ENCODE results near the gene SLC44A2. TPM values are rescaled to one million over a fixed set of nuclear protein-coding genes. Genes with fewer than 3 reads are reported as not detected.

SLC44A2 gene
- 10 to 100 TPM; 41.5 to 45.8 (median 44.3) TPM for total RNA-seq

DNA sequence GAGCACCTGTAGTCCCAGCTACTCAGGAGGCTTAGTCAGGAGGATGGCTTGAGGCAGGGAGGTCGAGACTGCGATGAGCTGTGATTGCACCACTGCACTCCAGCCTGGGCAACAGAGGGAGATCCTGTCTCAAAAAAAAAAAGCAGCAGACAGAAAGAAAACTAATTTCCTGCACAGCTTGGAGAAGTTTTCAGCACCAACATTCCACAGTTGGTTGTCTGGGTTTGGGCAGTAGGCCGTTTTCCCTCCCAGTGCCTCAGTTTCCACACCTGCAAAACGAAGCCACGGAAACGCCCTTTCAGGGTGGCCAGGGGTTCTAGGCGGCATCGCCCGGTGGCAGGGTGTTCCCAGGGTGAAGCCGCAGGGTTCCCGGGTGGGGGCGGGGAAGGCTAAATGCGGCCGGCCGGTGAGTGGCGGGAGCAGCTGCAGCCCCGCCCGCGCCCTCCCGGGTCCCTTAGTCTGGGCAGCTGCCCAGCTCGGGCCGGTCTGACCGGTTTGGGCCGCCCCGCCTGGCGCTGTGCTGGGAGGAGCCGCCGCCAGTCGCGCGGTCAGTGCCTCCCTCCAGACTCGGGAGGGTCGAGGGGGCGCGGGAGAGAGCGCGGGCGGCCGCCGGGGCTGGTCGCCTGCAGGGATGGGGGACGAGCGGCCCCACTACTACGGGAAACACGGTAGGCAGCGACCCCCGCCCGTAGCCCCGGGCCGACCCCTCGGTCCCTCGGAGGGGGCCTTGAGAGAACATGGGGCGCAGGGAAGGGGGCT, at the start of gene SLC44A2:
SLC44A2 (plus strand) TSS at position 551 of the 759 bp plus-strand sequence; CDS start at position 632, 81 bp downstream.
- peaks cover 35% of the 10 kb centered on the region for H3K4me1 Mint-ChIP-seq (ENCODE audit: low read depth)
- no peak within 1 kb of the TSS for H3K4me3 Mint-ChIP-seq
- ATAC-seq (no peak), DNase-seq (no peak)
- H3K27me3 Mint-ChIP-seq (ENCODE audit: low read depth), result no peaks in the 10 kb centered on the region
- peaks cover 16% of the 10 kb centered on the region for H3K36me3 Mint-ChIP-seq (ENCODE audit: insufficient read depth)
- H3K9me3 Mint-ChIP-seq, result no peaks in the 10 kb centered on the region

DNA sequence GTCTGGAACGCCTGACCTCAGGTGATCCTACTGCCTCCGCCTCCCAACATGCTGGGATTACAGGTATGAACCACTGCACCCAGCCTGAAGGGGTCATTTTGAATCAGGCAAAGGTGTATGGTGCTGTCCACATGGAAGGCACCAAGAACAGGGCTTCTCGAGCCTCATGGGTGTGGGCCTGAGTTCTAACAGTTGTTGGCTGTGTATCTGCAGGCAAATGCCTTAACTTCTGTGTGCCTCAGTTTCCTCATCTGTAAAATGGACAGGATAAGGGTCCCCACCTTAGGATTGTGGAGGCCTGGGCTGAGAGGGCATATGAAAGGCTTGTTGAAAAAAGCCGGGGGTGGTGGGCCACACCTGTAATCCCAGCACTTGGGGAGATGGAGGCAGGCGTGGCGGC, 47.4 kb upstream of the SLC44A2 start:
- no peaks in the 10 kb centered on the region for H3K36me3 Mint-ChIP-seq (ENCODE audit: insufficient read depth)
- no peak for ATAC-seq
- H3K4me1 Mint-ChIP-seq (ENCODE audit: low read depth), result peaks cover 7% of the 10 kb centered on the region
- H3K9me3 Mint-ChIP-seq, result no peaks in the 10 kb centered on the region
- no peak for DNase-seq
- no peak overlapping the region for H3K4me3 Mint-ChIP-seq
- no peaks in the 10 kb centered on the region for H3K27me3 Mint-ChIP-seq (ENCODE audit: low read depth)

DNA sequence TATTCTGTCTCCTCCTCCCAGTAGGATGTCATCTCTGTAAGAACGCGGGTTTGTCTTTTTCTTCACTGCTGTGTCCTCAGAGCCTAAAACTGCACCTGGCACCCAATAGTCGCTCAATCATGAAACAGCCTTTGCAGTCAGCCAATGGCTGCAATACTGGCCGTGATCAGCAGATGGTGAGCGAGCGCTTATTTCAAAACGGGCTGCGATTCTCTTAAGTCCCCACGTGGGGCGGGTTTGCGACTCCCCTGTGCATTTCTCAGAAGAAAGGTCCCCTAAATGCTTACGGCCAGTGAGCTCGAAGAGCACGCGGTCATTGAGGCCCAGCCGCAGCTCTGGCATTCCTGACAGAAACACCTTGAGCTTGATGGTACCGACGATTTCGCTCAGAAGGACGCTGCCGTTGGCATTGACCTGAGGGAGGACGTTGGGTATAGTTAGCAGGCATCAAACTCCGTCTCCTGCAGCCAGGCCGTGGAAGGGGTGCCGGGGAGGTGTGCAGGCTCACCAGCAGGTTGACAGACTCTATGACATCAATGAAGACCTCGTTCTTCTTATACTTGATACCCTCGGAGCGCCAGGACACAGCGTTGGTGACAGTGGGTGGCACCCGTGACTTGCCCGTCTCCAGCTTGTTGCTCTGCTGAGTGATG, 44.2 kb upstream of the SLC44A2 start:
- H3K9me3 Mint-ChIP-seq, result no peaks in the 10 kb centered on the region
- H3K36me3 Mint-ChIP-seq (ENCODE audit: insufficient read depth), result no peaks in the 10 kb centered on the region
- peak; percentile 90 for DNase-seq
- H3K27me3 Mint-ChIP-seq (ENCODE audit: low read depth), result no peaks in the 10 kb centered on the region
- peaks cover 15% of the 10 kb centered on the region for H3K4me1 Mint-ChIP-seq (ENCODE audit: low read depth)
- H3K4me3 Mint-ChIP-seq, result no peak overlapping the region
- ATAC-seq, result peak; percentile 92

DNA sequence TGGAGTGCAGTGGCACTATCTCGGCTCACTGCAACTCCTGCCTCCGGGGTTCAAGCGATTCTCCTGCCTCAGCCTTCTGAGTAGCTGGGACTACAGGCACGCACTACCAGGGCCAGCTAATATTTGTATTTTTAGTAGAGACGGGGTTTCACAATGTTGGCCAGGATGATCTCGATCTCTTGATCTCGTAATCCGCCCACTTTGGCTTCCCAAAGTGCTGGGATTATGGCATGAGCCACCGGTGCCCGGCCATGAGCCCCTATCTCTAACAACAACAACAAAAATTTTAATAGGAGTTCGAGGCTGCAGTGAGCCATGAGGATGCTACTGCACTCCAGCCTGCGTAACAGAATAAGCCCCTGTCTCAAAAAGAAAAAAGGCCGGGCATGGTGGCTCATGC, 43.3 kb upstream of the SLC44A2 start:
- no peak for ATAC-seq
- H3K36me3 Mint-ChIP-seq (ENCODE audit: insufficient read depth), result no peaks in the 10 kb centered on the region
- no peaks in the 10 kb centered on the region for H3K9me3 Mint-ChIP-seq

DNA sequence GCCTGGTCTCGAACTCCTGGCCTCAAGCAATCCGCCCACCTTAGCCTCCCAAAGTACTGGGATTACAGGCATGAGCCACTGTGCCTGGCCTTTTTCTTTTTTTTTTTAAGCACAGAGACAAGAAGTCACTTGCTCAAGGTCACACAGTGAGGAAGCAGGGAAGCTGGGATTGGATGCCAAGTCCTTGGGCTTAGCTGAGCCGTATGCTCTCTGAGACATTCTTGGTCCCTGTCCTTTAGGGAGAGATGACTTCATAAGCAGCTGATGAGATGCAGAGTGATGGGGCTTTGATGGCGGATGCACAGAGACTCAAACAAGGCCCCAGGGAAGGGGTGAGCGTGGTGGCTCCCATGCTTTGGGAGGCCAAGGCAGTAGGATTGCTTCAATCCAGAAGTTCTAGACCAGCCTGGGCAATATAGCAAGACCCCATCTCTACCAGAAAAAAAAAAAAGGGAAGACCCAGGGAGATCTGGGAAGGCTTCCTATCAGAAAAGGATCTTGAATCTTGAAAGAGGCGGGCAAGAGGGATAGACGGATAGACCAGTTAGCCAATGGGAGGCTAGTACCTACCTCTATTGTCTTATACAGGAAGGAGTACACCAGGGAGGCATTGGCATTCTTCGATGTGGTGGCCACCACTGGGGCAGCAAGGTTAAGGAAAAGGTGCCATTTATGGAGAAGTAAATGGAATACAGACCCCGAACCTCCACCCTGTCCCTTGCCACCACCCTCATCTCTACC, 42.1 kb upstream of the SLC44A2 start:
- Mint-ChIP-seq H3K27me3 (ENCODE audit: low read depth) (peaks cover 11% of the 10 kb centered on the region), H3K9me3 (peaks cover 6% of the 10 kb centered on the region), H3K36me3 (ENCODE audit: insufficient read depth) (peaks cover 3% of the 10 kb centered on the region), H3K4me3 (no peak overlapping the region), H3K4me1 (ENCODE audit: low read depth) (peaks cover 21% of the 10 kb centered on the region)
- DNase-seq (no peak), ATAC-seq (no peak)

More for the DNA sequence above, 43.3 kb upstream of the SLC44A2 start:
- peaks cover 15% of the 10 kb centered on the region for H3K4me1 Mint-ChIP-seq (ENCODE audit: low read depth)
- H3K4me3 Mint-ChIP-seq, result no peak overlapping the region
- H3K27me3 Mint-ChIP-seq (ENCODE audit: low read depth), result peaks cover 4% of the 10 kb centered on the region
- no peak for DNase-seq

DNA sequence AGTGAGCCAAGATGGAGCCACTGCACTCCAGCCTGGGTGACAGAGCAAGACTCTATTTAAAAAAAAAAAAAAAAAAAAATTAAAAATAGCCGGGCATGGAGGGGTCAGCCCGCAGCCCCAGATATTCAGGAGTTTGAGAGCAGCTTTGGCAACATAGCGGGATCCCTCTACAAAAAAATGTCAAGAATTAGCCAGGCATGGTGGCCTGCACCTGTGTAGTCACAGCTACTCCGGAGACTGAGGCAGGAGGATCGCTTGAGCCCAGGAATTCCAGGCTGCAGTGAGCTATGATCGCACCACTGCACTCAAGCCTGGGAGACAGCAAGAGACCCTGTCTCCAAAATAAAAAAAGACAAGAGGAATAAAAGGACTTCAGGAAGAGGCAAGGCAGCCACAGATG, 39.0 kb upstream of the SLC44A2 start:
- Mint-ChIP-seq H3K4me3 (no peak overlapping the region), H3K4me1 (ENCODE audit: low read depth) (peaks cover 15% of the 10 kb centered on the region), H3K9me3 (peaks cover 6% of the 10 kb centered on the region), H3K27me3 (ENCODE audit: low read depth) (peaks cover 11% of the 10 kb centered on the region), H3K36me3 (ENCODE audit: insufficient read depth) (peaks cover 3% of the 10 kb centered on the region)
- no peak for DNase-seq
- ATAC-seq, result no peak

DNA sequence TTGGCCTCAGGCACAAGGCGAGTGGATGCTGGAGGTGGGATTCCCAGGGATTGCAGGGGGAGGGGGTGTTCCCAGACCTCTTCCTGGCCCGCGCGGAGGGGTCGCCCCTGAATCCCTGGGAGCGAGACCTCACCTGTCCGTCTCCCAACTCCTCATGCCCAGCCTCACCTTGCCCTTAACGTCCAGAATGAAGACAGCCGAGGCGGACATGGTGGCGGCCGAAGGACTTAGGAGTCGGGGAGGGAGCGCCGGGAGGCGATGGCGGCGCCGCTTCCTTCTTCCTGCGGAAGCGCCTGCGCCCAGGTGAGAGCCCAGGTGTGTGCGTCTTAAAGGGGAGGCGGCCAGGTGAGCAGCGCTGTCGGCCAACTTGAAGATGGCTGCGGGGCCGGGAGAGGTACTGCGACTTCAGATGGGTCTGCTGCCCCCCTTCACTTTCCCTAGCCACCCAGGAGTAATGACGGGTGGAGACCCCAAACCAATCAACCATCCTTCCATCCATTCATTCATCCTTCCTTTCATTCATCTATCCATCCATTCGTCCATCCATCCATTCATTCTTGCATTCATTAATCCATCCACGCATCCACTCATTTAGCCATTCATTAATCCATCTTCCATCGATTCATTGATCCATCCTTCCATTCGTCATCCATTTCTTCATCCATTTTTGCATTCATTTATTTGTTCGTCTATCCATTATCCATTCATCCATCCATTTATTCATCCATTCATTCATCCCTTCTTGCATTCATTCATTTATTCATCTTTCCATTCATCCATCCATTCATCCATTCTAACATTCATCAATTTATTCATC, 38.1 kb upstream of the SLC44A2 start, which contains the start of gene AP1M2:
AP1M2 (minus strand) TSS at position 291 of the 817 bp plus-strand sequence; CDS start at position 210, 81 bp downstream.
- peaks cover 14% of the 10 kb centered on the region for H3K4me1 Mint-ChIP-seq (ENCODE audit: low read depth)

DNA sequence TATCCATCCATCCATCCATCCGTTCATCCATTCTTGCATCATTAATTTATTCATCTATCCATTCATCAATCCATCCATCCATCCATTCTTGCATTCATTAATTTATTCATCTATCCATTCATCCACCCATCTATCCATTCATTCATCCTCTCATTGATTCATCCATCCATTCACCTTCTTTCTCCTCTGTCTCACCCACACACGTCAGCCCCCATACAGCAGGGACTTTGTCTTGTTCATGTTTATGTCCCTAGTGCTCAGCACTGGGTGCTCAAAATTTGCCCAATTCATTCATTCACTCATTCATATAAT, 37.6 kb upstream of the SLC44A2 start:
- Mint-ChIP-seq H3K4me1 (ENCODE audit: low read depth) (peaks cover 14% of the 10 kb centered on the region), H3K27me3 (ENCODE audit: low read depth) (peaks cover 11% of the 10 kb centered on the region), H3K4me3 (no peak overlapping the region), H3K9me3 (peaks cover 6% of the 10 kb centered on the region), H3K36me3 (ENCODE audit: insufficient read depth) (peaks cover 3% of the 10 kb centered on the region)
- no peak for ATAC-seq
- DNase-seq, result no peak

More for the DNA sequence above, 38.1 kb upstream of the SLC44A2 start, which contains the start of gene AP1M2:
- DNase-seq, result no peak
- peaks cover 11% of the 10 kb centered on the region for H3K27me3 Mint-ChIP-seq (ENCODE audit: low read depth)
- no peak within 1 kb of the TSS for H3K4me3 Mint-ChIP-seq
- H3K9me3 Mint-ChIP-seq, result peaks cover 6% of the 10 kb centered on the region
- no peak for ATAC-seq
- peaks cover 3% of the 10 kb centered on the region for H3K36me3 Mint-ChIP-seq (ENCODE audit: insufficient read depth)

DNA sequence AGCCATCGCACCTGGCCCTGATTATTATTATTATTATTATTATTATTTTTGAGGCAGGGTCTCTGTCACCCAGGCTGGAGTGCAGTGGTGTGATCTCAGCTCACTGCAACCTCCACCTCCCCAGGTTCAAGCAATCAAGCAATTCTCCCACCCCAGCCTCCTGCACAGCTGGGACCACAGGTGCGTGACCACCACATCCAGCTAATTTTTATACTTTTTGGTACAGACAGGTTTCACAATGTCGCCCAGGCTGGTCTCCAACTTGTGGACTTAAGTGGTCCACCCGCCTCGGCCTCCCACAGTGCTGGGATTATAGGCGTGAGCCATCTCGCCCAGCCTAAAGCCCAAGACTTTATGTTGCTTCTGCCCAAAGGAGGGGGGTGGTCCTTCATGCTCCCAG, 32.2 kb upstream of the SLC44A2 start:
- DNase-seq, result no peak
- Mint-ChIP-seq H3K9me3 (no peaks in the 10 kb centered on the region), H3K4me3 (no peak overlapping the region), H3K4me1 (ENCODE audit: low read depth) (peaks cover 15% of the 10 kb centered on the region), H3K36me3 (ENCODE audit: insufficient read depth) (no peaks in the 10 kb centered on the region), H3K27me3 (ENCODE audit: low read depth) (peaks cover 7% of the 10 kb centered on the region)
- ATAC-seq, result no peak

DNA sequence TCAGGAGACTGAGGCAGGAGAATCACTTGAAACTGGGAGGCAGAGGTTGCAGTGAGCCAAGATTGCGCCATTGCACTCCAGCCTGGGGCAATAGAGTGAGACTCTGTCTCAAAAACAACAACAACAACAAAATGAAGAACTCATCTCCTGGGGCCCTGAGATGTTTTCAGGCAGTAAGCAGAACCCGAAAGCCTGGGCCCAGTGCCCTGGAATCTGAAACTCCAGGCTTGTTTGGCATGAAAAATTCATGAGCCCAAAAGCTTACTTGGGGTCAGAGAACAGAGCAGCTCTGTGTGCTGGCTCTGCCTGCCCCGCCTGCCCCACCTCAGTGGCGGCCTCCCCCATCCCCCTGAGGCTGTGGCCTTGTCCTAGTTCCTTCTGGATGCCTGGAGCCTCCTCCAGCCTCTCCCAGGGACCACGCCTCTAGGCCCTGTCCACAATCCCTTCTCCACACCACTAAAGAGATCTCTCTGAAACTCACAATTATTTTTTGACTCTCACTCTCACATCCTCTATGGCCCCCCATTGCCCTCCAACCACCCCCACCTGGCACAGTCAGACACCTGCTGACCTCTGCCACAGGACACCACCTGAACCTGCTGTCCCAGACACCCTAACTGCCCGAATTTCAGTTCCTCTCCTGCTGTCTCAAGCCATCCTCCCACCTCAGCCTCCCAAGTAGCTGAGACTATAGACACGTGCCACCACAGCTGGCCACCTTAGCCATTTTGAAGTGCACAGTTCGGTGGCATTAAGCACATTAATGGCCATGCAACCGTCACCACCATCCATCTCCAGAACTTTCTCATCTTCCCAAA, 31.3 kb upstream of the SLC44A2 start:
- Mint-ChIP-seq H3K4me1 (ENCODE audit: low read depth) (peaks cover 15% of the 10 kb centered on the region), H3K4me3 (no peak overlapping the region), H3K36me3 (ENCODE audit: insufficient read depth) (no peaks in the 10 kb centered on the region), H3K27me3 (ENCODE audit: low read depth) (peaks cover 7% of the 10 kb centered on the region), H3K9me3 (no peaks in the 10 kb centered on the region)
- ATAC-seq (no peak), DNase-seq (no peak)

DNA sequence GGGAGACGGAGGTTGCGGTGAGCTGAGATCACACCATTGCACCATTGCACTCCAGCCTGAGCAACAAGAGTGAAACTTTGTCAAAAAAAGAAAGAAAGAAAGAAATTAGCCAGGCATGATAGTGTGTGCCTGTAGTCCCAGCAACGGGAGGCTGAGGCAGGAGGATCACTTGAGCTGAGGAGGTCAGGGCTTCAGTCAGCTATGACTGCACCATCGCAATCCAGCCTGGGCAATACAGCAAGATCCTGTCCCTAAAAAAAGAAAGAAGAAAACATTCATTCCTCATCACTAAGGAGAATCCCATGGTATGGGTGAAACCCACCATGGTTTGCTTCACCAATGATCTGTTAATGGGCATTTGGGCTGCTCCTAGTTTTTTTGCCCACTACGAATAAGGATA, 25.2 kb upstream of the SLC44A2 start:
- Mint-ChIP-seq H3K36me3 (ENCODE audit: insufficient read depth) (peaks cover 3% of the 10 kb centered on the region), H3K9me3 (no peaks in the 10 kb centered on the region), H3K4me3 (no peak overlapping the region), H3K4me1 (ENCODE audit: low read depth) (peaks cover 34% of the 10 kb centered on the region), H3K27me3 (ENCODE audit: low read depth) (peaks cover 3% of the 10 kb centered on the region)
- DNase-seq (no peak), ATAC-seq (no peak)

DNA sequence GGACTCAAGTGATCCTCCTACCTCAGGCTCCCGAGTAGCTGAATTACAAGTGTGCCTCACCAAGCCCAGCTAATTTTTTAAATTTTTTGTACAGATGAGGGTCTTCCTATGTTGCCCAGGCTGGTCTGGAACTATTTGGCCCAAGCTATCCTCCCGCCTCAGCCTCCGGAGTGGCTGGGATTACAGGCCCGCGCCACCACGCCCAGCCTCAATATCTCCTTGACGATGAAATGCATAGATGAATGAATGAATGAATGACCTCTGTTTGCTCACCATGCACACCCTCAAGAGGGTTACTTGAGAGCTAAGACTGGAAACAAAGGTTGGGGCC, 23.4 kb upstream of the SLC44A2 start:
- Mint-ChIP-seq H3K36me3 (ENCODE audit: insufficient read depth) (peaks cover 3% of the 10 kb centered on the region), H3K9me3 (no peaks in the 10 kb centered on the region), H3K4me3 (peak overlapping the region; percentile 76), H3K27me3 (ENCODE audit: low read depth) (no peaks in the 10 kb centered on the region), H3K4me1 (ENCODE audit: low read depth) (peaks cover 23% of the 10 kb centered on the region)
- ATAC-seq (no peak), DNase-seq (no peak)

DNA sequence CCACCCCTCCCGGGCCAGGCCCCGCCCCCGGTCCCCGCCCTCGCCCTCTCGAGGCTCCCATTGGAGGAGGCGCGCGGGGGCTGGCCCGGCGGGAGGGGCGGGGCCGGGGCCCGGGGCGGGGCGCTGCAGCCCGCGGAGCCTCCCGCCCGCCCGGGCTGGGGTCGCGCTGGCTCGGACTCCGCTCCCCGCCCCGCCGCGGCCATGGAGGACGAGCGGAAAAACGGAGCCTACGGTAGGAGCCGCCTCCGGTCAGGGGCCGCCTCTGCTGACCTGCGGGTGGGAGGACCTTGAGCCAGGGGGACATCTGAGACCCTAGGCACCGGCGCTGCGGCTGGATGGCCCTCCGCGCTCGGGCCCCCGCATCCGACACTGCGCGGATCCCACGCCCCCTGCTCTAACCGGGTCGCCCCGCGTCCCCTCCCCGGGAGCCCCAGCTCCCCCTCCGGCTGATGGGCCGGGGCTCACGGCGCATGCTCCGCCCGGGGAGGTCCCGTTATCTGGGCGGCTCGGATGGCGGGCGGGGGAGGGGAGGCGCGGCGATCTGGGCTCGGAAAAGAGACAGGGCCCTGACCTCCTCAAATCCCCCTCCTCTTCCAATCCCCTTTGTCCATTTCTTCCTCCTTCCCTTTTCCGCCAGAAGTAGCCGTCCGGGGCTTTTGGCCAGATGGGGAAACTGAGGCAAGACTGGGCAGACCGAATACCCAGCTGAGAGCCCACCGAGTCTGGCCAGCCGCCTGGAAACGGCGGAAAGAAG, 22.8 kb upstream of the SLC44A2 start:
- H3K4me3 Mint-ChIP-seq, result peak overlapping the region; percentile 95
- no peaks in the 10 kb centered on the region for H3K27me3 Mint-ChIP-seq (ENCODE audit: low read depth)
- H3K4me1 Mint-ChIP-seq (ENCODE audit: low read depth), result peaks cover 27% of the 10 kb centered on the region
- DNase-seq (peak; percentile 90), ATAC-seq (peak; percentile 87)
- H3K36me3 Mint-ChIP-seq (ENCODE audit: insufficient read depth), result peaks cover 3% of the 10 kb centered on the region
- H3K9me3 Mint-ChIP-seq, result no peaks in the 10 kb centered on the region

Data from activated T-cell treated with anti-CD3 and anti-CD28 coated beads, Interleukin-2, amount 50 U/mL, for 4 hours (primary cell).